Cardiac muscle cell (in vitro differentiated cells and primary cell): ENCODE data around the gene COL23A1. TPM values are rescaled to one million over a fixed set of nuclear protein-coding genes. Genes with fewer than 3 reads are reported as not detected.

Source experiments
- DNase-seq, 2 donors: peaks; one replicate each; pipeline versions ENCODE4 v3.0.0 to v3.0.0-alpha.2; 2010 to 2017; ENCODE audit warnings: low read depth in 1 of 2, low spot score in 1 of 2
- H3K27ac ChIP-seq: fragments of 200-600 bp; sonication (generic); 2 replicates; pipeline ENCODE4 v1.5.1; 2016
- H3K27me3 ChIP-seq: fragments of 200-600 bp; sonication (generic); 2 replicates; pipeline ENCODE4 v1.6.0; 2016; ENCODE audit warnings: control low read depth
- H3K36me3 ChIP-seq: fragments of 200-600 bp; sonication (generic); 2 replicates; pipeline ENCODE4 v1.5.1; 2016; ENCODE audit warnings: control low read depth
- H3K4me1 ChIP-seq: fragments of 200-600 bp; sonication (generic); 2 replicates; pipeline ENCODE4 v1.8.1; 2017; ENCODE audit warnings: low read depth, mild to moderate bottlenecking, mixed run types
- H3K4me3 ChIP-seq: fragments of 200-600 bp; sonication (generic); 2 replicates; pipeline ENCODE4 v1.5.1; 2016; ENCODE audit warnings: mild to moderate bottlenecking
- H3K9me3 ChIP-seq: fragments of 200-600 bp; sonication (generic); 2 replicates; pipeline ENCODE4 v1.5.1; 2017; ENCODE audit warnings: low read depth, mild to moderate bottlenecking, control low read depth
- polyA plus RNA-seq: library from polyadenylated mRNA; unstranded; fragments of >200 nt; fragmentation: Nextera tagmentation; extraction: Ambion mirVana; gene quantifications from 2 replicates; pipeline ENCODE4 v1.2.1, GENCODE V29; 2016
- total RNA-seq: library from RNA; depleted of rRNA; stranded (reverse); fragments of >200 nt; gene quantifications from 2 replicates; pipeline ENCODE4 v1.2.3, GENCODE V29; 2016
- TF ChIP-seq, protein P1 (sequence below): IDR thresholded peaks from 2 replicates; pipeline ENCODE4 v1.5.1; 2012; ENCODE audit warnings: low read depth, mild to moderate bottlenecking, low read length

Gene COL23A1
- total and polyA plus RNA-seq, 2 experiments from 2014 or later = 28.9 to 43.0 TPM

DNA sequence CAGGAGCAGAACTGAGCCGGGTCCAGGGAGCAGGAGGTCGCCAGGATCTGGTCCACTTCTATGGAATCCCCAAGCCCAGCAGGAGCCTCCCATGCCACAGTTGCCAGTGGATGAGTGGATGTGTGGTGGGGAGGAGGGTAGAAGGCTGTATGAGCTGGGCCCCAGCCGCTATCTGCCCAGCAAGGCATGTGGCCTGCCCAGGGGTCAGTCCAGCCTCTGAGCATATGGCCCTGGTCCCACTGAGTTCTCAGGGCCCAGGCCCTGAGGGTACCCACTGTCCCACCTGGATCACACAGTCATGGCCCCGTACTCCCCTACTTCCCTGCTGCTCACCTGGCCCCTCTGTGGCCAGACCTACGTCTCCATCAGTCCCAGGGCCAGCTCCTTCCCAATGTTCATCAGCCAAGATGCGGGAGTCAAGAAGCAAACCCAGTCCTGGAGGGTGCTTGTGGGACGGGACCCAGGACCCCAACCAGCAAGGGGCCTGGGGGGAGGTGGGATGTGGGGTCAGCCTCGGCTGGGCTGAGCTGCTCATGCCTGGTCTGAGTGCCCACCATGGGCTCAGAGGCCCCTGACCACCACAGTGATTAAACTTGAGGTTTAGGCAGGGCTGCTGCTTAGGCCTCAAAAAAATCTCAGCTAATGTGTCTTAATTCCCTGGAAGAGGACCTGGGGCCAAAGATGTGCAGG lies 152.7 kb downstream of the COL23A1 start:
- TF ChIP-seq, protein P1, sequence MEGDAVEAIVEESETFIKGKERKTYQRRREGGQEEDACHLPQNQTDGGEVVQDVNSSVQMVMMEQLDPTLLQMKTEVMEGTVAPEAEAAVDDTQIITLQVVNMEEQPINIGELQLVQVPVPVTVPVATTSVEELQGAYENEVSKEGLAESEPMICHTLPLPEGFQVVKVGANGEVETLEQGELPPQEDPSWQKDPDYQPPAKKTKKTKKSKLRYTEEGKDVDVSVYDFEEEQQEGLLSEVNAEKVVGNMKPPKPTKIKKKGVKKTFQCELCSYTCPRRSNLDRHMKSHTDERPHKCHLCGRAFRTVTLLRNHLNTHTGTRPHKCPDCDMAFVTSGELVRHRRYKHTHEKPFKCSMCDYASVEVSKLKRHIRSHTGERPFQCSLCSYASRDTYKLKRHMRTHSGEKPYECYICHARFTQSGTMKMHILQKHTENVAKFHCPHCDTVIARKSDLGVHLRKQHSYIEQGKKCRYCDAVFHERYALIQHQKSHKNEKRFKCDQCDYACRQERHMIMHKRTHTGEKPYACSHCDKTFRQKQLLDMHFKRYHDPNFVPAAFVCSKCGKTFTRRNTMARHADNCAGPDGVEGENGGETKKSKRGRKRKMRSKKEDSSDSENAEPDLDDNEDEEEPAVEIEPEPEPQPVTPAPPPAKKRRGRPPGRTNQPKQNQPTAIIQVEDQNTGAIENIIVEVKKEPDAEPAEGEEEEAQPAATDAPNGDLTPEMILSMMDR = no peak
- no peaks in the 10 kb centered on the region for H3K4me1 ChIP-seq
- H3K4me3 ChIP-seq = no peak overlapping the region
- no peak for DNase-seq
- no peaks in the 10 kb centered on the region for H3K9me3 ChIP-seq
- no peak overlapping the region for H3K27ac ChIP-seq
- no peaks in the 10 kb centered on the region for H3K36me3 ChIP-seq
- H3K27me3 ChIP-seq = no peaks in the 10 kb centered on the region

DNA sequence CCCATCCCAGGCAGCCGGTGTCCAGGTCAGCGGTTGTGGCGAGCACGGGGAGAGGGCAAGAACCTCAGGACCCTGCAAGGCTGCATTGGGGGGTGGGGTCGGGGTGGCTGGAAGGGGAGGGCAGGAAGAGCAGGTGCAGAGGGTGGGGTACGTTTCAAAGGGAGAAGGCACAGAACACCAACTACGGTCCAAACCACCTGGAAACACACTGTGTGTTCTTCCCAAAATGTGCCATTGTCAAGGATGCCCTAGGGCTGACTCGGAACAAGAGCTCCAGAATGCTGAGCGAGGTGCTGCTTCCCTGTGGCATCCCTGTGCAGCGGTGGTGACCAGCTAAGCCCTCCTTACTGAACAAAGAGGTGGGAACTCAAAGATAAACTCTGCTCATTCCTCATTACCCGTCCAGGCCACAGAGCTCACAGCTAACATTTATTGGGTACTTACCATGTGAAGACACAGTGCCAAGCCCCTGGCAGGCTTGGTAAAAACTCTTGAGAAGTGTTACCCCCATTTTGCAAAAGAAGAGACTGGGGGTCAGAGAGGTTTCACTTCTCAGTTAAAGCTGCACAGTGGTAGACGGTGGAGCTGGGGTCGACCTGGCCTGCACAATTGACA lies 153.8 kb downstream of the COL23A1 start:
- Histone ChIP-seq H3K27me3 (no peaks in the 10 kb centered on the region), H3K36me3 (no peaks in the 10 kb centered on the region), H3K4me3 (no peak overlapping the region), H3K9me3 (no peaks in the 10 kb centered on the region), H3K27ac (no peak overlapping the region), H3K4me1 (no peaks in the 10 kb centered on the region)
- no peak for DNase-seq
- TF ChIP-seq, protein P1 = no peak

DNA sequence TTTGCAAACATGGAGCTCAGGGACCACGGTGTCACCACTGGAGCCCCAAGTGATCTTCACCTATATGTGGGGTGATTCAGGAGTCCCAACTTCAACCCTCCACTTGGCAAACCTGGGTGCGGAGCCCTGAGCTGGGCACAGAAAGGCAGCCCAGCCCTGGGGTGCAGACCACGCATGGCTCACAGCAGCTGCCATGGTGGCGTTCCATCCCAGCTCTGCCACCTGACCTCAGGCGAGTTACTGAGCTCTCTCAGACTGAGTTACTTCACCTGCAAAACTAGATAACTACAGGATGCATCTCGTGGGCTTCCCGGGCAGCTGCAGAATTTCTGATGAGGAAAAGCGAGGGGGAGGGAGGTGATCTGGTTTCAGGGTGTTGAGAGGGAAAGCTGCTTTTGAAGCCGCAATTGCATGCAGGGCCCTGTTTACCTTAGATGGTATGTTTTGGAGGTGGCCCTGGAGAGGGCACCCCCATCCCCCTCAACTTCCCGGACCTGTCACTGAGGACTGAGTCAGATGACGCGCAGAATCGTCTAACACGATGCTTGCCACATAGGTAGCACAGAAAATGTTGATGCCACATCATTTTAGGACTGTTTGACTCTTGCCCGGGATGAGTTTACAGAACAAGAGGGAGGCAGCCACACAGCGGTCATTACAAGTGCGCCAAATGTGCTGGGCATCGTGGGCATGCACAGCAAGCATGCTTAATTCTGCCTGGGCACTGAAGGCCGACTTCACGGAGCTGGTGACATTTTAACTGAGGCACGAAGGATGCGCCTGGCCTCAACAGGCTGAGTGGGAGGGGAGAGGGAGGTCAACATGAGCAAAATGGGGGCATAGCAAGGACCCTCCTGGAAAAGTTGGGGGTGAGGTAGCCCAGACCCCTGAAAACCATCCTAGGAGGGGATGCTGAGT lies 154.6 kb downstream of the COL23A1 start:
- Histone ChIP-seq H3K9me3 (no peaks in the 10 kb centered on the region), H3K4me3 (no peak overlapping the region), H3K36me3 (no peaks in the 10 kb centered on the region), H3K27me3 (no peaks in the 10 kb centered on the region), H3K27ac (no peak overlapping the region), H3K4me1 (no peaks in the 10 kb centered on the region)
- no peak for DNase-seq
- TF ChIP-seq, protein P1 = no peak

DNA sequence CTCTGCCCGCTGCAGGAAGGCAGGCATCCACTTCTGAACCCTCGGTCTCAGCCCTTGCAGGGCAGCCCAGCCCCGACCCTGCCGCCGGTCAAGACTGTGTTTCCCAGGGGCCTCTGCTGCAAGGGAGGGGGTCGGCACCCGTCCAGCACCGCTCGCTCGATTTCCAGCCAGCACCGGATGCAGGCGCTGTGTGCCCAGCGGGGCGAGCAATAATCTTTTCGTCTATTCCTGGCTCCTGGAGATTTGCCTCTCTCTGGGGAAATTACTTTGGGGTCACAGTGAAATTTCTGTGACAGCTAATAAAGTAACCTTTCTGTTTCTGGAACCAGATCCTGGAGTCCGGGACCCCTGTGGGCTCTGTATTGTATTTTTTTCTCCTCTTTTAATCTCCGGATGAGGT lies 155.3 kb downstream of the COL23A1 start:
- Histone ChIP-seq H3K9me3 (no peaks in the 10 kb centered on the region), H3K27ac (no peak overlapping the region), H3K27me3 (no peaks in the 10 kb centered on the region), H3K4me1 (no peaks in the 10 kb centered on the region), H3K36me3 (no peaks in the 10 kb centered on the region), H3K4me3 (no peak overlapping the region)
- TF ChIP-seq, protein P1 = no peak
- no peak for DNase-seq

DNA sequence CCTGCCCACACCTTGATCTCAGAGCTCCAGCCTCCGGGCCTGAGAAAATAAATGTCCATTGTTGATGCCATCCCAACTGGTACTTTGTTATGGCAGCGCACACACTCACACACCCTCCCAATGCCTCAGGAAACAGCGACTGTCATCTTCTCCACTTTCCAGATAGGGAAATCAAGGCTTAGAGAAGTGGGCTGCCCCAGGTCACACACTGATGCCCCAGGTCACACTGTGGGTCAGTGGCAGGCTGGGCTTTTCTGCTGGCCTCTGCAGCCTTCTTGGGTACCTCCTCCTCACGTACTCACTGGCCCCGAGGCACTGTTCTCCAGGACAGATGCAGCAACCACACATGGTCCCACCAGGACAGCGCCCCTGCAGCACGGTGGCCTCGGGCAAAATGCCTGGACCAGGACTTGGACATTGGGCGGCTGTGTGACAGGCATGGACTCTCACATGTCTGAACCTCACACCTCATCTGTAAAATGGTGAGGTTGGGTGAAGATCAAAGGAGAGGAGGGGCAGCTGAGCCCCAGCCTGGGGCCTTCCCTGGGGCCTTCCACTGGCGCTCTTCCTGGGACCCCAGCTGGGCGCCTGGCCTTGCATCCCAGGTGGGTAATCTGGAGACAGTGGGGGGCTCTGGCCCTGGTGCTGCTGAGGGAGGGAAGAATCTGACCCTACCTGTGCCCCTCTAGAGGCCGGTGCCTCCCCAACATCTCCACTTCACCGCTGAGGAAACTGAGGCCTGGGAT lies 156.0 kb downstream of the COL23A1 start:
- H3K4me3 ChIP-seq = no peak overlapping the region
- H3K27ac ChIP-seq = no peak overlapping the region
- H3K36me3 ChIP-seq = no peaks in the 10 kb centered on the region
- H3K9me3 ChIP-seq = no peaks in the 10 kb centered on the region
- TF ChIP-seq, protein P1 = no peak
- H3K4me1 ChIP-seq = no peaks in the 10 kb centered on the region
- no peak for DNase-seq
- no peaks in the 10 kb centered on the region for H3K27me3 ChIP-seq
